SHP77 (cell line): ENCODE data around the gene PCDH7.

Experiments
- DNase-seq, 2 experiments: peaks; one replicate each; lab custom pipeline; 2025; lab: John Stamatoyannopoulos, UW

The PCDH7 gene

DNA sequence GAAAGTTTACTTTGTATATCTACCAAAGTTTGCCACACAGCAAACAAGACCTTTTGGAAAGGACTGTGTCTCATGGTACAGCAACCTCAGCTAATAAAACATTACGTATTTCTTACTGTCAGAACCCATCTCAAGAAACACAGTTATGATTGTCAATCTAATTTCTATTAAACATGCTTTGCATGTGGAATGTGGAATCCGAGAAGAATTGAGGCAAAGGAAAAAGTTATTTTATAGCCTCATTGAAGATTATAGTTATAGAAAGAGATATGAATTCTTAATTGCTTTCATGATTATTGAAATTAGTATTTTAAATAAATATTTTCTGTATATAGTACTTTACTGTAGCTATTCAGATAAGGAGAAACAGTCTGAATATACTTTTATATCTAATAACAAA, 5.4 kb downstream of the PCDH7 start:
- DNase-seq: no peak

DNA sequence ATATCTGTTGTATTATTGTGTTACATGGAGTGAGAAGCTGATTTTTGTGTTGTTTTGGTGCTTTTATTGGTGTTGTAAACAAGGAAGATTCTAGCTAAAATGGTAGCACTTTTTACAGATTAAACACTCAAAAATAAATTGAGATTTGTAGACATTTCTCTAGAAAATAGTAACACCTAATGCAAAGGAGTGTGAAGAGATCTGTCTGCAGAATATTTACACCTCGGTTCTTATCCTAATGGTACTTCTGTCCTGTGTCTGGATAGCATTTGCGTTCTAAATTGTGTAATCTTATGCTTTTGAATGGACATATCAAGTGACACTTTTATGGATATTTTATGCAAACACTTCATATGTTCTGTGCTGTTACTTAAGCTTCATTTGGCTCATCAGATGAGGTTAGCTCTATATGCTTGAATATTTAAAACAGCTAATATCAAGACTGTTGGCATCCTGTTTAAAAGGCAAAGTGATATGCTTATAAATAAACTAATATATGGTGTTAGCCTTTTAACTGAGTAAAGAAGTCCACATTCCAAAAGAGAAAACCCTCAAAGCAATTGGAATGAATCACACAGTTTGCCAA, 6.0 kb downstream of the PCDH7 start:
- DNase-seq: no peak

DNA sequence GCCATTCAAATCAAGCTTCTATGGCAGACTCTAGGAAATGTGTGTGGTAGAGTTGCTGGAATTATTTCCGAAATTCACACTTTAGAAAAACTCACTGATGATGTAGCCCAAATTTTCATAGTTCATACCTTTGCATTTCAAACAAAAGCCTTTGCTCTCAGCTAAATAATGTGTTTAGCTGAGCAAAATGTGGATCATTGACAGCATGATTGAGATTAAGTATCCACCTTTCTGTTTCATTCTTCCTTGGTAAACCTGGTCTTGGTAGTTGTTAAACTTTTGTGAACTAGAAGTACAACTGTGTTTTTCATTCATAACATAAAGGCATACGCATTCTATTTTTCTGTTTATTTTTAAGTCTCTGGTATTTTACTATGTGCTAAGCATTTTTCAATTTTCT, 7.2 kb downstream of the PCDH7 start:
- no peak for DNase-seq

DNA sequence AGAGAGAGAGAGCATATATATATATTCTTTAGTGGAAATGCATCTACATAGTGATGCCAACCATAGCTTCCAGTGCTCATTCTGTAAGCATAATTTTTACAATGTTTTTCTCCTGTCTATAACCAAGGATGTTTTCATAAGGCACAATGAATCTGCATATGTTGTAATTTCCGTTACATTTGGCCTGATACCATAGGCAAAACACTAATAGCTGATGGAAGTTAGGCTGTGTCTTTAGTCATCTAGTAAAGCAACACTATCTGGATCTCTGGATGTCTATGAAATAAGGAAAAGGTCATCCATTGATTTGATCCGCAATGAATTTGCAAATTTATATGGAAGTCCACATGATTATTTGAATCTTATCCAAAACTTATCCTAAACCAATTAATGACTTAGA, 8.1 kb downstream of the PCDH7 start:
- no peak for DNase-seq

DNA sequence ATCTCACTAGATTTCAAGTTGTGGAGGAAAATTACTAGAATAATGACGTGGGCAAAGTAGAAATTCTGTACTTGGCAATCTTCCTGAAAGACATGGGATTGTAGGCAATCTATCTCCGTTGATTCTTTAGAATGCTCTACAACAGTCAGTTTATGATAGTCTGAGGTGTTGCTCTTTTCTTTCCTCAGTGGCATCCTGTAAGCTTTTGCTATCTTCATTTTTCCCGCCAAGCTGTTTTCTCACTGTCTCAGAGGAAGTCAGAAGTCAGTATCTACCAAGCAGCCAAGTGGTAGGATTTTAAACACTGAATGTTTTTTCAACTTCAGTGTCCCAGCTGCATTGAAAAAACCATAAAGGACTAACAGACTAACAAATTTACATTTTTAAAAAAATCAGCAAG, 23.7 kb downstream of the PCDH7 start:
- no peak for DNase-seq

DNA sequence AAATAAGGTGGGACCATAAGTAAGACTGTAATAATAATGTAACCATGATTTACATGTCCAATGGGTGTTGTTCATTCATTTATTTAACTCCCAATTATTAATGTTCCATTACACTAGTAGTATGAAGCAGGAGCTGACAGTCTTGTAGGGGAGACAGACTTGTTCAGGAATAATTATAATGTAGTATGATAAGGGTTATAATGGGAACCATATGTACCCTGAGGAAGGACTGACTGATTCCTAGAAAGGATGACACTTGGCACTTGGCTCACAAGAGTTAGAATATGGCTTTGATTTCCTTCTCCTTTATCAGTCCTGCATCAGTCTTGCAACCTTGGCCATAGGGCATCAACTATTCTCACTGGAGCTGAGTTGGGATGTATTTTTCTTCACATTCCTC, 24.2 kb downstream of the PCDH7 start:
- no peak for DNase-seq

DNA sequence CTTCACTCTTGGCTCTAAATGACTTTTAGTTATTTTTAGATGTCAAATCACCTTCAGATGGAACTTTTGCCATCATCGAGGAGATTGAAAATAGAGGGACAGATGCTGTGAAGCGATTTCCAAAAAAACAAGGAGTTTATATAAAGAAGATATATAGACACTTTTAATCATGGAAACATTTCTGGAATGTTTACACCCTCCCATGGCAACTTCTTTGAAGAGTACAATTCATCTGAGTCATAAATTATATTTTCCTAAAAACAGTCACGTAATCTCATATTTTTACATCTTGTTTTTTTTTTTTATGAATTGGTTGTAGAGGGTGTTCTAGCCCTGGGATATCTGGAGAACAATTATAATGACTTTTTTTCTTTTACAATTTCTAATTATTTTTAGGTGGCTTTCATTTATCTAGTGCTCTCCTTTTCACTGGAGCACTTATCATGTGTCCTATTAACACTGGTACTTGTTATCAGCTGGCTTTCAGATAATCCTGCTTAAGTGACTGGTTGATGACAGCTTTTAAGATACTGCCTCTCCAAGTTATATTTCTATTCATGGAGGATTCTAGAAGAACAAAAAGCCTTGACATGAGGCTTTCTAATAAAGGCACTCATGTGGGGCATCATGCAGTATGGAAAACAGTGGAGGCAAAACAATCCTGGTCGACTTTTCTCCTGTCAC, 24.9 kb downstream of the PCDH7 start:
- no peak for DNase-seq

DNA sequence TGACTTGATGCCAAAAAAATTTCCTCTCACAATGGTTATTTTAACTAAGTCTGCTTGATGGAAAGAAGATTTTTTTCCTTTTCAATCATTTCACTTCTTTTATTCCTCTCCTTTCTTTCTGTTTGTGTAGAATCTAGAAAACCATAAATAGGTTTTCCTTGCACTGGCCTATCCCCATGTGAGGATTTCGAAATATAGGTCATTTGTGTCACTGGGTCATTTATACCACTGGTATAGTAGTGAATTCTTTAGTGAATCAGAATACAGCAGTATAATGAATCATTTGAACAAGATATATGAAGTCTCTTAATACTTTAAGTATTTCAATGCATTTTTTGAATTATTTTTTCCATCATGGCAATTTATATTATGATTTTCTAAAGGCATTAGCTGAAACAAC, 26.6 kb downstream of the PCDH7 start:
- no peak for DNase-seq

DNA sequence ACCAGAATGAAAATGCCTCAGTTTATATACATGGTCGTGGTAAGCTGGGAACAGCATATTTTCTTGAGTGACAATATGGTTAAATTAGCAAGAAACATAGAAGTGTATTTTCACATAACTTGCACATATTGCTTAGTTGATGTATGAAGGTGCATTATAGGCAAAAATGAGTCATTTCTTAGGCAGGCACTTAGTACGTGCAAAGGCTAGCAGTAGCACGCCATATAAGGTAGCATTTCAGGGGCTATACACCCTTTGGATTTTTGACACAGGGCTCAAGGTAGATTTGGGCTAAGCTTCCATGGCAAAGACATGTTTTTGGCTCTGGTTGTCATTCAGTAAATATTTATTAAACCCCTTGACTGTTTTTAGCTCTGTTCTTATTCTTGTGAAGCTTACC, 33.1 kb downstream of the PCDH7 start:
- no peak for DNase-seq

DNA sequence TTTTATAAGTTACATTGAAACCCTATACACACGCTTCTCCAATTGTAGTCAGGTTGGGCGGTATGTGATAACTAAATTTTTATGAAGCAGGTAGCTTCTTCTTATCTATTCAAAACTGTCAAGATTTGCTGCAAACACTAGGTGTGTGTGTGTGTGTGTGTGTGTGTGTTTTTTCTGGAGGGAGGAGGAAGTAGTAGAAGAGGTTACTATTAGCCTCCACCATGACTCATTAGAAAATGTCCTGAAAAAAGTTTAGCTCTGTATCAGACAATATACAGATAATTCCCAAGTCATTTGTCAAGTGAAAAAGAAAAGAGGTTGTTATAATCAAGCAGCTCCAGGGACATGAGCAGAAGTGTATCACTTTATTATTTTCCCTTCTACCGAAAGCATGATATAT, 33.9 kb downstream of the PCDH7 start:
- no peak for DNase-seq

DNA sequence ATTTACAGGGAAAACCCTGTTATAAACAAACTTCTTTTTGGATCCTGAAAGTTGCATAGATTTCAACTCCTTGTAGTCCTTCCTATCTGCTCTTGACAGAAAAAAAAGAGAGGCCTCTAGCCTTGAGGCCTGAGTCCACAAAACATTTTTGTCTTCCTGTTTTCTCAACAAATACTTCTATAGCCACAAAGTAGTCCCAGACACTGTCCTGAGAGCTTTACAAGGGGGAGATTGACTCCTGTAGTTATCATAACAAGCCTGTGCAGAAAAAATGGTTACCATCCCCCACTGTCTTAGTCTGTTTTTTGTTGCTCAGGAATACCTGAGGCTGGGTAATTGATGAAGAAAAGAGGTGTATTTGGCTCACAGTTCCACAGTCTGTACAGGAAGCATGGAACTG, 35.2 kb downstream of the PCDH7 start:
- DNase-seq: no peak

DNA sequence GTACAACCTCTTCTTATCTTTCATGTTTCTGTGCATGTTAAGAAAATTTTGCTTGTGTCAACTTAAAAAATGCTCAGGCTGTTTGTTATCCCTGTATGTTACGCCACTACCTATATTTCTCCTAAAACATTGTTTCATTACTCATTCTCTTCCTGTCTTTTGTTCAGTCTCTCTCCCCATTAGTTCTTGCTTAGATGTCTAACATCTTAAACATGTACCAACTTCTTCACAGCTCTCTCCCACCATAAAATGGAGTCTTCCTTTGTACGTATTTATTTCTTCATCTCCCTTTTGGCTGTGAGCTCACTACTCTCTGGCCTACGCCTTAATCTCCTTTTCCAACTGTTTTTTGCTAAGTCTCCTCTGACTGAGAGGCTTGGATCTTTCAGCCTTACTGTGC, 36.4 kb downstream of the PCDH7 start:
- no peak for DNase-seq

DNA sequence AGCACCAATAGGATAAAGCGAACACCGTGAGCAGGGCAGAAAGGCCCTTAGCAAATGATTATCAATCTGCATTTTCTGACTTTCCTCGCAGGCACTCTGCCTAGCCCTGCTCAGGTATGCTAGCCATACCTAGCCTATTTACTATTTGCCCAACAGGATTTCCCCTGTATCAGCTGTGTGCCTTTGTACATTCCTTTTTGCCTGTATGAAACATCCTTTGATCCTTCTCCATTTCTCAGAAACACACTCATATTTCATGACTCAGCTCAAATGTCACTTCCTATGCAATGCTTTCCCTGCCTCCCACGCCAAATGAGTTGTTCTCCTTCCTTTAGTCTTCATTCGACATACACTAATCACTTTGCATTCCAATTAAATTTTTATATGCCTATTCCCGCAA, 37.2 kb downstream of the PCDH7 start:
- no peak for DNase-seq

DNA sequence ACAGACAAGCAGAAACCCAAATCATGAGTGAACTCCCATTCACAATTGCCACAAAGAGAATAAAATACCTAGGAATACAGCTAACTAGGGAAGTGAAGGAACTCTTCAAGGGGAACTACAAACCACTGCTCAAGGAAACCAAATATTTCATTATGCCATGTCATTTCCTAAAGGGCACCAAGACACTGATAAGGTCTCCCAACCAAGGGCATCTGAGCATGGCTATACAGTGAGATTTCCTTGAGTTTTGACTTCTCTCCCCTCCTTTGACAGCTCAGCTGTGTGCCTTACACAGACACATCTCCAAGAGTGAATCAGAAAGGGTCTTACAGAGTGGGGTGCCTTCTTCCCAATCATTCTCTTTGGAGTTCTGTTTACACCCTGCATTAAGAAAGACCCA, 40.4 kb downstream of the PCDH7 start:
- DNase-seq: no peak

DNA sequence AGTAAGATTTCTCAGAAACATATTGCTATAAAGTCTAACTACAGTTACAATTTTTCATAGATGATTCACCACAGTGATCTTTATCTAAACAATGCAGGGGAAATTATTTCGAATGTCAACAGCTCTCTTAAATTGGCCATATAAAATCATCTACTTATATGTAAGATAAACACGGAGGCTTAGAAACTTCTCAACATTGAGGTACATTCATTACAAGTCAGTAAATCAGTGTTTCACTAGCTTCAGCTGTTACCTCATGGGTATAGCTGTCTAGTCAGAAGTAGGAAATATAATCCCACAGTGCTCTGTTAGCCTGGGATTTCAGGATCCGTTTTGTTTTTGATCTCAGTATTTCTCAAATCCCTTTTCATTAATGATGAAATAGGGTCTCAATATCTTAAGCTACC, 43.2 kb downstream of the PCDH7 start:
- DNase-seq: peak in 1 of 2 experiments; percentile 3

DNA sequence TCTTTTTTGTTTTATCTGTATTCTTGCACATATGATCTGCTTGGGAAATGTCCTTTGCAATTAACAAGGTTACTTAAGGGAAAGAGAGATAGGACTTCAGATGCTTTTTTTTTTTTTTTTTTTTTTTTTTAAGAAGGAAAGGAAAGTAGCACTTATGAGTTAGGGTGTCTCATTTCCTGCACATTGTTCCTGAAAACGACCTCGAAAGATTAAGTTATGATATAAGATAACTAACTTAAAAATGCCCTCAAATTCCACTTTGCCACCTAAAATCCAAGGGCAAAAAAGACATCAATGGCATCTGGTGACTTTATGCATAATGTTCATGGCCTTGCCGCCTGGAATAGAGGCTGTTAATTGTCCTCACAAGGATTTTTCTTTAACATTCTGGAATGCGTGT, 44.9 kb downstream of the PCDH7 start:
- DNase-seq: no peak

DNA sequence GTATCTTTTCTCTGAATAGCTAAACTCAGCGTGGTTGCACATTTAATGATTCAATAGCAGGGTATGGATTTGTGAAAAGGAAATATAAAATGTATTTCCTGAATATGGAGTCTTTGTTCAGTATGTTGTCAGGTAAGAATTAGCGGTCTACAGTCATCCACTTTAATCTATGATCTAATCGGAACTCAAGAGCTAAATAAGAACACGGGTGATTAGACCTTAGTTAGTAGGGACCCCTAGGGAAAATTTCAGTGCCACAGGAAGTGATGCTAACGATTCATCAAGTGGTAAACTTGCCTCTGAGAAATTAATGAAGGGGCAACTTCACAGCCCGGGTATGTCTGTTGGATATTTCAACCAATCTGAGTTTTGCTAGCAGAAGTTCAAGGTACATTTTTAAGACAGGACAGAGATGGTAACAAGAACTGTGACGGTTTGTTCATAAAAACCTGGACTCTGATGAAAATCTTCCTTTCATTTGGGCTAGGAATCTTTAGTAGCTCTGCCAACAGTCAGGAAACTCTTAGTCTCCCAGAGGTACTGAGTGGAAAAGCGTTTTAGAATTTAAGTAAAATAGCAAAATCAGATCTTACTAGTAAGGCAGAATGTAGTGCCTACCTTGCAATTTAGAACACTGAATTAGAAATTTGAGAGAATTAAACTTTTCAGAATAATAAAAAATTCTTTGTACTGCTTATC, 47.1 kb downstream of the PCDH7 start:
- DNase-seq: no peak

DNA sequence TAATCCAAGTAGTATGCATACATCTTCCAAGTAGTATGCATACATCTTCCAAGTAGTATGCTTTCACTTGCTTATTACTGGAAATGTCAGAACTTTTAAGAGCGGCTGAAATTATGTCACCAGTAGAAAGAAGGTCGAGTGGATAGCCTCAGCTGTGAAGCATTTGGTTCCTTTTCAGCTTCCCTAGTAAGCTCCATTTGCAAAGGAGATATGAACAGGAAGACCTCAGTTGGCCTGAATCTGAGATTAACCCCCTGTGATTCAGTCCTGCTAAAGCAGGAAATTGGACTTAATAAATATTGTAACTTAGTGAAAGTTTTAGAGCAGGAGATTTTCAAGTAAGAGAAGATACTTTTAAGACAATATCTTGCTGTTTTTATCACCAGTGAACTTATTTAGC, 48.1 kb downstream of the PCDH7 start:
- DNase-seq: no peak

DNA sequence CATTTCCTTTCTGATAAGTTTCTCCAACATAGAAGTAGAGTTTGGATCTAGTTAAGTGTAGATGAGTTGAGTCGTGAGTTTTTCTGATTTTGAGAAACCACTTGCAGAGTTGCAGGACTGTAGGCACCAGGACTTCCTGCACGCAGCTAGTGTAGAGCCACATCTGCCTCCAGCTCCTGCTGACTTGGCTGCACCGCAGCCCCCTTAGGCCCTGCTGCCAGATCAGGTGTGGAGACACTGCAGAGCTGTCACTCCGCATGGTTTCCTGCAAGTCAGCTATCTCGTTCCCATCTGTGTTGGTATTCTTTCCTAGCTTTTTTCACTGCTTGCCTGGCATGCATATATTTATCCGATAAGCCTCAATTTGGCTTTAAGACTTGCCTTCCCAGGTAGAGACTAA, 48.9 kb downstream of the PCDH7 start:
- no peak for DNase-seq

DNA sequence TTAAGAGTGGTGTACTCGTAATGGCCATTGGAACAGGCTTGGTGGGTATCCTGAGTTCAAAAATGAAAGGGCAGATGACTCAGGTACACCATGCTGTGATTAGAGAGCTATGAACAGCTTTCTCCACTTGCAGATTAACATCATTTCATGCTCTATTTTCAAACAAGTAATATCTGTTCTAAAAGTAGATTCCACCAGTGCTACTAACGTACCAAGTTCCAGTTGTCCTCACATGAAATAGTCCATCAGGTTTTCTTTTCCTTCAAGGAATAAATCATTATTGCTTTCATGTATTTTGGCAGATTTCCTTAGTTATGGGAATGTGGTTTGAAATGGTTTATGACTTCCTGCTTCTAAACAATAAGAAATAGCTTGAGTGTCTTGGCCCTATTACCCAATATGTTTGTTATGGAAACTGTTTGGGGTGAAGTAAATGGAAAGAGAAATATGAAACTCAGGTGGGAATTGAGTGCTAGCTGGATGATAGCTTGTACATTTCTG, 49.9 kb downstream of the PCDH7 start:
- no peak for DNase-seq

DNA sequence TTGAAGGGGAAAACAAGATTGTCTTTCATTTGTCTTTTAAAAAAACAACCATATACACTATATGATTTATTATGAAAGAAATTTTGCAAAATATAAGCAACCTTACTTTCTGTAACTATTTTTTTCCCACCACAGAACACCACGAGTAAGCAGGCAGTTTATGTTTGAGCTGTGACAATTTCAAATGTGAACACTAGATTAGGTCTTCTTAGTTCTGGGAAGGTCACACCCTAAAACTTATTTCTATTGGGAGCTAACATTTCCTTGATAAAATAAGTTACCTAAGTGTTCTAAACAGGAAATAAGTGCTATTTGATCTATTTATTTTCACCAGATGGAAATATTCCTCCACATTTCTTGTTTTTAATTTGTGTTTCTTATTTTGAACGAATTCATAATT, 50.6 kb downstream of the PCDH7 start:
- DNase-seq: no peak

DNA sequence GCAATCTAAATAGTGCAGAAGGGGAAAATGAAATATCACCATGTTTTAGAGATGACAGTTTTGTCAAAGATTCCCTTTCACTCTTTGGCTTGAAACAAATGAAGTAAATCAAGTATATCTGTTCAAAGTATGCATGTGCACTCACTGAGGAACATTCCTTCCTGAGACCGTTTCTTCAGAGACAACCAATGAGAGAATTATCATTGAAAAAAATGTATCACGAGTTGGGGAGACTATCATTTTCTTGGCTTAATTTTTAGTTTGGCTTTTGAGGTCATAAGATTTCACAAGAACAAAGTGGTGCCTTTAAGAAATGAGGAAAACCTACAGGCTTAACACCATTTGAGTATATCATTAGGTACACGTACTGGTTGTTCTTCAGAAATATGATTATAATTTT, 56.3 kb downstream of the PCDH7 start:
- no peak for DNase-seq

DNA sequence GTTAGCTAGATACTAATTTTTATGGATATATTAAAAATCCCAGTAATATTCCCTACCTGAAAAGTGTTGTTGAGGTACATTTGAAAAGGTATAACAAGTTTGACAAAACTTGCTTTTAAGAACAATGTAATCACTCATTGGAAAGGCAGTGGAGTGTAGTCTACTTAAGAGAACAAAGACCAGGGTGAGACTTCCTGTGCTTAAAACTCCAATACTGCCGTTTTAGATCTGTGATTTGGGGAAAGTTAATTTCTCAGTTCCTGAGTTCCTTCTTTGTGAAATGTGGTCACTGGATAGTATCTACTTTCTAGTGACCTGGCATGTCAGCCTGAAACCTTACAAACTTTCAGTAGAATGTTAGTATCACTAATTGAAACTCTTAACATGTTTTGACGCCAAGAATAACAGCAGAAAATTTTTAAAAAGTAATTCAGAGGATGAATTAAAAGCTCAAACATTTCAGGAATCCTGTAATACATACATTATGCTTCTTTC, 56.8 kb downstream of the PCDH7 start:
- no peak for DNase-seq
